Measurements from ENCODE around the gene STT3B. TPM values are rescaled to one million over a fixed set of nuclear protein-coding genes. Genes with fewer than 3 reads are reported as not detected.

The STT3B gene
- total and polyA plus RNA-seq, 12 donors, result 37.7 to 113 (median 92.3) TPM

GRCh38 chr3:31516757-31517156, 16.0 kb upstream of the STT3B start:
- TF ChIP-seq CTCF (IDR thresholded peaks at IDR 0.05), result no peak
- intact Hi-C loops (cut with DNase I), result no loop called here
- Histone ChIP-seq H3K27ac (no peak overlapping the region), H3K9me3 (no peaks in the 10 kb centered on the region), H3K36me3 (no peaks in the 10 kb centered on the region), H3K4me3 (no peak overlapping the region), H3K27me3 (no peaks in the 10 kb centered on the region), H3K4me1 (peaks cover 0 to 2% (median 0%) of the 10 kb centered on the region in 9 donors)
- WGBS, 2 donors, result 80 to 82% methylated on average over 3 of the region's 3 CpGs
- DNase-seq (no peak), ATAC-seq (no peak)

- TF ChIP-seq CTCF (IDR thresholded peaks at IDR 0.05), result no peak
- Histone ChIP-seq H3K27me3 (no peaks in the 10 kb centered on the region), H3K4me1 (peaks cover 0 to 11% (median 0%) of the 10 kb centered on the region in 9 donors), H3K27ac (no peak overlapping the region), H3K9me3 (no peaks in the 10 kb centered on the region), H3K4me3 (no peak overlapping the region), H3K36me3 (no peaks in the 10 kb centered on the region)
- DNase-seq (no peak), ATAC-seq (no peak)
- 93 to 99% methylated on average over 2 of the region's 2 CpGs for WGBS, 2 donors
- intact Hi-C loops (cut with DNase I), result no loop called here
These were observed 11.3 kb upstream of the STT3B start for GRCh38 chr3:31521468-31521867.

GRCh38 chr3:31522152-31522551, 10.6 kb upstream of the STT3B start:
- WGBS, 2 donors, result 49 to 54% methylated on average over 1 of the region's 1 CpG
- DNase-seq (no peak), ATAC-seq (peak in 3 of 8 donors; percentile 52 to 72 (median 67))
- intact Hi-C loops (cut with DNase I), result no loop called here
- no peaks in the 10 kb centered on the region for H3K27me3 ChIP-seq
- H3K4me1 ChIP-seq, result peaks cover 0 to 11% (median 0%) of the 10 kb centered on the region in 9 donors
- peak overlapping the region in 1 of 10 donors; percentile 10 for H3K27ac ChIP-seq
- no peaks in the 10 kb centered on the region for H3K36me3 ChIP-seq
- H3K9me3 ChIP-seq, result no peaks in the 10 kb centered on the region
- no peak for TF ChIP-seq CTCF (IDR thresholded peaks at IDR 0.05)
- H3K4me3 ChIP-seq, result no peak overlapping the region

GRCh38 chr3:31523543-31523942, 9.2 kb upstream of the STT3B start:
- no peak for TF ChIP-seq CTCF (IDR thresholded peaks at IDR 0.05)
- DNase-seq (no peak), ATAC-seq (no peak)
- no peaks in the 10 kb centered on the region for H3K36me3 ChIP-seq
- H3K9me3 ChIP-seq, result no peaks in the 10 kb centered on the region
- H3K4me3 ChIP-seq, result no peak overlapping the region
- intact Hi-C loops (cut with DNase I), result no loop called here
- H3K4me1 ChIP-seq, result peaks cover 0 to 11% (median 0%) of the 10 kb centered on the region in 9 donors
- WGBS, 2 donors, result 94 to 97% methylated on average over 1 of the region's 1 CpG
- H3K27ac ChIP-seq, result no peak overlapping the region
- H3K27me3 ChIP-seq, result no peaks in the 10 kb centered on the region
